HEK293 (cell line): ENCODE measurements around the gene CCNT1.

Experiments used
- CTCF ChIA-PET: fragments of 350-600 bp; formaldehyde crosslinking; extraction: SDS; loops from one replicate; lab custom pipeline; 2021; ENCODE audit warnings: antibody characterized with exemption; lab: Yijun Ruan, JAX
- POLR2A ChIA-PET: fragments of 300-600 bp; formaldehyde crosslinking; extraction: SDS; loops from one replicate; lab custom pipeline; 2020; ENCODE audit warnings: antibody characterized with exemption, inconsistent platforms; lab: Yijun Ruan, JAX
- H3K27ac ChIP-seq: fragments of 200-500 bp; sonication (Bioruptor generic); 2 replicates; pipeline ENCODE4 v1.5.1; 2014; ENCODE audit warnings: low read depth, low read length, control low read depth, inconsistent platforms; ENCODE audit errors: extremely low read depth
- H3K36me3 ChIP-seq, 2 experiments: fragments of 200-500 bp in 1 of 2; sonication (Bioruptor generic) in 1 of 2; 1 replicate in 1 of 2; 2 replicates in 1 of 2; pipeline ENCODE4 v1.5.1; 2014 to 2017; ENCODE audit warnings: inconsistent platforms in 2 of 2, low read length in 2 of 2; ENCODE audit not compliant: control insufficient read depth in 2 of 2, insufficient read depth in 1 of 2
- H3K4me1 ChIP-seq: fragments of 200-500 bp; sonication (Bioruptor generic); 2 replicates; pipeline ENCODE4 v1.5.1; 2014; ENCODE audit warnings: mild to moderate bottlenecking, low read length, inconsistent platforms; ENCODE audit not compliant: control insufficient read depth, insufficient read depth
- H3K4me3 ChIP-seq: 2 replicates; pipeline ENCODE4 v1.5.1; 2011; ENCODE audit warnings: low read depth, mild to moderate bottlenecking, control low read depth, low read length, moderate library complexity
- H3K9me3 ChIP-seq: fragments of 200-500 bp; sonication (Bioruptor generic); 2 replicates; pipeline ENCODE4 v1.5.1; 2014; ENCODE audit warnings: low read depth, low read length, inconsistent platforms; ENCODE audit not compliant: control insufficient read depth, insufficient read depth
- GLIS1 ChIP-seq: fragments of 450-650 bp; formaldehyde crosslinking; IDR thresholded peaks from 2 replicates; pipeline ENCODE4 v1.5.1; 2016; ENCODE audit warnings: missing biosample characterization, missing genetic modification characterization
- HOXC10 ChIP-seq: sonication (generic); formaldehyde crosslinking; IDR thresholded peaks from 2 replicates; pipeline ENCODE4 v1.8.1; 2023; ENCODE audit warnings: mild to moderate bottlenecking, missing genetic modification reagents
- KLF10 ChIP-seq: fragments of 450-650 bp; IDR thresholded peaks from 2 replicates; pipeline ENCODE4 v1.5.1; 2018; ENCODE audit warnings: missing biosample characterization, mild to moderate bottlenecking, missing genetic modification characterization
- KLF16 ChIP-seq: fragments of 450-650 bp; formaldehyde crosslinking; IDR thresholded peaks from 2 replicates; pipeline ENCODE4 v1.5.1; 2017; ENCODE audit warnings: missing biosample characterization, missing genetic modification characterization
- RBAK ChIP-seq: fragments of 450-650 bp; formaldehyde crosslinking; IDR thresholded peaks from 2 replicates; pipeline ENCODE4 v1.5.1; 2016; ENCODE audit warnings: missing biosample characterization, missing genetic modification characterization
- SCRT2 ChIP-seq: fragments of 450-650 bp; formaldehyde crosslinking; IDR thresholded peaks from 2 replicates; pipeline ENCODE4 v1.5.1; 2016; ENCODE audit warnings: missing biosample characterization, missing genetic modification characterization
- SP3 ChIP-seq: fragments of 450-650 bp; formaldehyde crosslinking; IDR thresholded peaks from 2 replicates; pipeline ENCODE4 v1.5.1; 2016; ENCODE audit warnings: missing biosample characterization, missing genetic modification characterization
- ZBTB17 ChIP-seq: fragments of 450-650 bp; formaldehyde crosslinking; IDR thresholded peaks from 2 replicates; pipeline ENCODE4 v1.5.1; 2016; ENCODE audit warnings: missing biosample characterization, missing genetic modification characterization
- ZNF10 ChIP-seq: fragments of 450-650 bp; formaldehyde crosslinking; IDR thresholded peaks from 2 replicates; pipeline ENCODE4 v1.5.1; 2017; ENCODE audit warnings: missing biosample characterization, missing genetic modification characterization
- ZNF114 ChIP-seq: fragments of 450-650 bp; formaldehyde crosslinking; IDR thresholded peaks from 2 replicates; pipeline ENCODE4 v1.5.0; 2017; ENCODE audit warnings: missing biosample characterization, missing genetic modification characterization
- ZNF133 ChIP-seq: fragments of 450-650 bp; formaldehyde crosslinking; IDR thresholded peaks from 2 replicates; pipeline ENCODE4 v1.5.1; 2016; ENCODE audit warnings: missing biosample characterization, missing genetic modification characterization
- ZNF148 ChIP-seq: fragments of 450-650 bp; formaldehyde crosslinking; IDR thresholded peaks from 2 replicates; pipeline ENCODE4 v1.5.0; 2017; ENCODE audit warnings: missing biosample characterization, missing genetic modification characterization, borderline replicate concordance
- ZNF19 ChIP-seq: fragments of 450-650 bp; formaldehyde crosslinking; IDR thresholded peaks from 2 replicates; pipeline ENCODE4; 2016; ENCODE audit warnings: missing biosample characterization, missing genetic modification characterization, low read depth
- ZNF223 ChIP-seq: fragments of 450-650 bp; formaldehyde crosslinking; IDR thresholded peaks from 2 replicates; pipeline ENCODE4 v1.5.1; 2016; ENCODE audit warnings: missing biosample characterization, missing genetic modification characterization
- ZNF23 ChIP-seq: fragments of 450-650 bp; formaldehyde crosslinking; IDR thresholded peaks from 2 replicates; pipeline ENCODE4 v1.5.1; 2016; ENCODE audit warnings: missing biosample characterization, missing genetic modification characterization, borderline replicate concordance
- ZNF266 ChIP-seq: fragments of 450-650 bp; formaldehyde crosslinking; IDR thresholded peaks from 2 replicates; pipeline ENCODE4 v1.5.1; 2016; ENCODE audit warnings: missing biosample characterization, missing genetic modification characterization, low read depth
- ZNF664 ChIP-seq: fragments of 450-650 bp; formaldehyde crosslinking; IDR thresholded peaks from 2 replicates; pipeline ENCODE4 v1.5.1; 2016; ENCODE audit warnings: missing biosample characterization, missing genetic modification characterization
- ZNF768 ChIP-seq: fragments of 450-650 bp; formaldehyde crosslinking; IDR thresholded peaks from 2 replicates; pipeline ENCODE4 v1.5.1; 2018; ENCODE audit warnings: missing biosample characterization, mild to moderate bottlenecking, missing genetic modification characterization
- ZNF777 ChIP-seq: fragments of 450-650 bp; formaldehyde crosslinking; IDR thresholded peaks from 2 replicates; pipeline ENCODE4 v1.5.1; 2017; ENCODE audit warnings: missing biosample characterization, missing genetic modification characterization, borderline replicate concordance
- ZNF792 ChIP-seq: fragments of 450-650 bp; formaldehyde crosslinking; IDR thresholded peaks from 2 replicates; pipeline ENCODE4 v1.5.1; 2016; ENCODE audit warnings: missing biosample characterization, missing genetic modification characterization
- ZNF837 ChIP-seq: fragments of 450-650 bp; formaldehyde crosslinking; IDR thresholded peaks from 2 replicates; pipeline ENCODE4 v1.5.1; 2016; ENCODE audit warnings: missing biosample characterization, missing genetic modification characterization
- TF ChIP-seq, protein P1 (sequence below): fragments of 450-650 bp; formaldehyde crosslinking; IDR thresholded peaks from 2 replicates; pipeline ENCODE4 v1.5.1; 2017; ENCODE audit warnings: missing biosample characterization, mild to moderate bottlenecking, missing genetic modification characterization, moderate library complexity
- TF ChIP-seq, protein P2 (sequence below): fragments of 450-650 bp; formaldehyde crosslinking; IDR thresholded peaks from 2 replicates; pipeline ENCODE4 v1.5.1; 2016; ENCODE audit warnings: missing biosample characterization, missing genetic modification characterization

CCNT1 gene

DNA sequence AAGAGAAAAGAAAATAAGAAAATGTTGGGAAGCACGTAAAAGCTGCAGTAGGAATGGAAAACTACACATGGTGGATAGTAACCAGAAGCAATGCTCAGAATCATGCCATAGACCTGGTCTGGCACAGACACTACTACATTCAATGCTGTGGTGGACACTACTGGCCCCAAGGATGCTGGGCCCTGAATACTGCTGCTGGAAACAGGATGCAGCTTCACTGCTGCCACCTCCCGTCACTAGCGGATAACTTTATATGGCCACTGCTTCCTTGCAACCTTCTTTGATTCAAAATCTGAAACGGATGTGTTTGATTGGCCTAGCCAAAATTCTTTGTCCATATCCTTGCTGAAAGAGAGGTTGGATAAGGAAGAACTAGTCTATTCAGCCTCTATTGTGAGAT is 41.7 kb upstream of the CCNT1 start:
- Histone ChIP-seq H3K4me1 (no peaks in the 10 kb centered on the region), H3K27ac (no peak overlapping the region), H3K36me3 (no peaks in the 10 kb centered on the region), H3K4me3 (no peak overlapping the region), H3K9me3 (no peaks in the 10 kb centered on the region)
- POLR2A ChIA-PET = no interaction called here
- CTCF ChIA-PET = interaction anchor here (2.6 kb wide), 1 partner anchor 37 kb away, joined by 16 read pairs; no protein-coding TSS in a partner anchor
- no peak for TF ChIP-seq ZNF23 (tag by site-specific recombination)

DNA sequence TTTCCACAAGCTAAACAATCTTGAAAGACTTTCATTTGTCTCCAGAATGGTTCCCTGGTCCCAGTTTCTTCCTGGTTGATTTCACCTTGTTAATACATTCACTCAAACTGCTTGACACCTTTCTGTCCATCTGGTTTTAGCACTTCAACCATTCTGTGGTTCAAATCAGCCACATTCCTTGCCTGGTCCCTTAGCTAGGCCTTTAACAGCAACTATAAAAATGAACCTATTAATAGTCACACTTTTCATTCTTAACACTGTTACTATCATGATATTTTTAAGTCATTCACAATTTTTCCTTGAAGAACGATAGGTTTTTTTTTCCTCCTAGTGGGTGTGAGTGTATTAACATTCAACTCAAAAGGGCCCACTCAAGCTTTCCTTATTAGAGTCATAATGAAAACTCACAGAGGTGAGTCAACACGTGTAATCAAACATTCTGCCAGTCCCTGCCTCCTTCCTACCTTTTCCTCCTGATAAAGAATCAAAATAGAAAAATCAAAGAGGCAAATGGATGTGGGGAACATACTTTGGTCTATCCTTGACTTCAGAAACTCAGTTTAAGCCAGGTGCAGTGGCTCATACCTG is 34.4 kb upstream of the CCNT1 start:
- ChIA-PET CTCF (interaction anchor here (0.7 to 2.2 kb wide), 3 partner anchors 14 to 64 kb away, joined by 3 to 11 read pairs (median 4); no protein-coding TSS in a partner anchor), POLR2A (no interaction called here)

DNA sequence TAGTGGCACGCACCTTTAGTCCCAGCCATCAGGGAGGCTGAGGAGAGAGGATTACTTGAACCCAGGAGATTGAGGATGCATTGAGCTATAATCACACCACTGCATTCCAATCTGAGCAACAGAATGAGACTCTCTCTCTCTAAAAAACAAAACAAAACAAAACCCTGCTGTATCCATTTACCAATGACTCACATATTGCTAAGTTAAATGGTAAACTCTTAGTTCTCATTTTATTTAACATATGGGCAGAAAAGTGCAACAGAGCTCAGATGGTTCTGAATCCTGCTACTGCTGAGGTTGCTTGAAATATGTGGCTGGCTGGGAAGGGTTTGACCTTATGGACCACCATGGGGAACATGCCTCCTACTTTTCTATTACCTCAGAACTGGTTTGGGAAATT is 33.7 kb upstream of the CCNT1 start:
- no peak overlapping the region for H3K27ac ChIP-seq
- no peaks in the 10 kb centered on the region for H3K4me1 ChIP-seq
- H3K4me3 ChIP-seq = no peak overlapping the region
- ChIA-PET CTCF (interaction anchor here (0.7 to 2.2 kb wide), 3 partner anchors 13 to 65 kb away, joined by 3 to 11 read pairs (median 4); no protein-coding TSS in a partner anchor), POLR2A (no interaction called here)
- TF ChIP-seq ZBTB17 (tag by site-specific recombination) (no peak), ZNF664 (tag by site-specific recombination) (peak; percentile 56; the same call in 1 of the 2 replicates)
- no peaks in the 10 kb centered on the region for H3K36me3 ChIP-seq
- H3K9me3 ChIP-seq = no peaks in the 10 kb centered on the region

More for the DNA sequence above, 34.4 kb upstream of the CCNT1 start:
- no peak overlapping the region for H3K27ac ChIP-seq
- no peaks in the 10 kb centered on the region for H3K4me1 ChIP-seq
- H3K4me3 ChIP-seq = no peak overlapping the region
- H3K9me3 ChIP-seq = no peaks in the 10 kb centered on the region
- no peaks in the 10 kb centered on the region for H3K36me3 ChIP-seq
- TF ChIP-seq, protein P1, sequence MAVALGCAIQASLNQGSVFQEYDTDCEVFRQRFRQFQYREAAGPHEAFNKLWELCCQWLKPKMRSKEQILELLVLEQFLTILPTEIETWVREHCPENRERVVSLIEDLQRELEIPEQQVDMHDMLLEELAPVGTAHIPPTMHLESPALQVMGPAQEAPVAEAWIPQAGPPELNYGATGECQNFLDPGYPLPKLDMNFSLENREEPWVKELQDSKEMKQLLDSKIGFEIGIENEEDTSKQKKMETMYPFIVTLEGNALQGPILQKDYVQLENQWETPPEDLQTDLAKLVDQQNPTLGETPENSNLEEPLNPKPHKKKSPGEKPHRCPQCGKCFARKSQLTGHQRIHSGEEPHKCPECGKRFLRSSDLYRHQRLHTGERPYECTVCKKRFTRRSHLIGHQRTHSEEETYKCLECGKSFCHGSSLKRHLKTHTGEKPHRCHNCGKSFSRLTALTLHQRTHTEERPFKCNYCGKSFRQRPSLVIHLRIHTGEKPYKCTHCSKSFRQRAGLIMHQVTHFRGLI = no peak
- TF ChIP-seq ZNF114 (tag by site-specific recombination) (no peak), ZNF19 (no peak), SP3 (no peak), ZNF768 (no peak), SCRT2 (tag by site-specific recombination) (no peak), HOXC10 (CRISPR knock-in tag) (no peak), RBAK (tag by site-specific recombination) (no peak), ZNF223 (tag by site-specific recombination) (no peak), ZNF792 (tag by site-specific recombination) (no peak), KLF10 (no peak), ZNF266 (tag by site-specific recombination) (no peak), ZNF10 (tag by site-specific recombination) (no peak), KLF16 (tag by site-specific recombination) (no peak), ZNF133 (tag by site-specific recombination) (no peak), ZNF837 (tag by site-specific recombination) (no peak), ZNF148 (tag by site-specific recombination) (no peak), GLIS1 (tag by site-specific recombination) (no peak), ZNF777 (tag by site-specific recombination) (no peak)
- TF ChIP-seq, protein P2, sequence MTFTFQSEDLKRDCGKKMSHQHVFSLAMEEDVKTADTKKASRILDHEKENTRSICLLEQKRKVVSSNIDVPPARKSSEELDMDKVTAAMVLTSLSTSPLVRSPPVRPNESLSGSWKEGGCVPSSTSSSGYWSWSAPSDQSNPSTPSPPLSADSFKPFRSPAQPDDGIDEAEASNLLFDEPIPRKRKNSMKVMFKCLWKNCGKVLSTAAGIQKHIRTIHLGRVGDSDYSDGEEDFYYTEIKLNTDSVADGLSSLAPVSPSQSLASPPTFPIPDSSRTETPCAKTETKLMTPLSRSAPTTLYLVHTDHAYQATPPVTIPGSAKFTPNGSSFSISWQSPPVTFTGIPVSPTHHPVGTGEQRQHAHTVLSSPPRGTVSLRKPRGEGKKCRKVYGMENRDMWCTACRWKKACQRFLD (tag by site-specific recombination) = no peak
